Choroid plexus epithelial cell (primary cell): Measurements from ENCODE around the gene ENTR1.
"Not testable (repeated sequence)": the region's sequence is repeated elsewhere in the genome, so short reads cannot be mapped to it uniquely, and the experiment has no call there.

Source experiments
- DNase-seq: peaks from one replicate; pipeline ENCODE4 v3.0.0-alpha.2; 2010; ENCODE audit warnings: low read depth
- H3K4me3 ChIP-seq: 2 replicates; pipeline ENCODE4 v1.5.1; 2011; ENCODE audit warnings: low read depth, mild to moderate bottlenecking, control low read depth, low read length, moderate library complexity
- TF ChIP-seq, protein P1 (sequence below): conservative IDR thresholded peaks from 2 replicates; pipeline ENCODE4 v1.5.1; 2011; ENCODE audit warnings: low read depth, mild to moderate bottlenecking, control low read depth, inconsistent platforms, low read length, moderate library complexity

Gene ENTR1

DNA sequence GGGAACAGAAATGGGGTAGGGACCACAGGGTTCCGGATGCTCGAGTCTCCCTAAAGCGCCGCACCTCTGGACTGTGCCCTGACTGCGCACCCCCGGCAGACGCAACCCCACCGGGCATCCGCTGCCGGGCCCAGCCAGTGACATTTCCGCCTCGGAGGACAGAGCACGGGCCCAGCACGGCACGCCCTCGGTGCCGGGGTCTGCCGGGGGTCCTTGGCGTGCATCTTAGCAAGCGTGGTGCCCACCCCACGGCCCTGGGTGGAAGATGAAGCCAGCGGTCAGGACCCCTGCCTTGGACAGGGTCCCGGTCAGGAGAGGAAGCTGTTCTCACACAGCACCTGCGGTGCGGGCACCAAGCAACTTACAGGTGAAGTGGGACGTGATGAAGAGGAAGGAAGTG lies 22.2 kb upstream of the ENTR1 start:
- no peak overlapping the region for H3K4me3 ChIP-seq
- TF ChIP-seq, protein P1, sequence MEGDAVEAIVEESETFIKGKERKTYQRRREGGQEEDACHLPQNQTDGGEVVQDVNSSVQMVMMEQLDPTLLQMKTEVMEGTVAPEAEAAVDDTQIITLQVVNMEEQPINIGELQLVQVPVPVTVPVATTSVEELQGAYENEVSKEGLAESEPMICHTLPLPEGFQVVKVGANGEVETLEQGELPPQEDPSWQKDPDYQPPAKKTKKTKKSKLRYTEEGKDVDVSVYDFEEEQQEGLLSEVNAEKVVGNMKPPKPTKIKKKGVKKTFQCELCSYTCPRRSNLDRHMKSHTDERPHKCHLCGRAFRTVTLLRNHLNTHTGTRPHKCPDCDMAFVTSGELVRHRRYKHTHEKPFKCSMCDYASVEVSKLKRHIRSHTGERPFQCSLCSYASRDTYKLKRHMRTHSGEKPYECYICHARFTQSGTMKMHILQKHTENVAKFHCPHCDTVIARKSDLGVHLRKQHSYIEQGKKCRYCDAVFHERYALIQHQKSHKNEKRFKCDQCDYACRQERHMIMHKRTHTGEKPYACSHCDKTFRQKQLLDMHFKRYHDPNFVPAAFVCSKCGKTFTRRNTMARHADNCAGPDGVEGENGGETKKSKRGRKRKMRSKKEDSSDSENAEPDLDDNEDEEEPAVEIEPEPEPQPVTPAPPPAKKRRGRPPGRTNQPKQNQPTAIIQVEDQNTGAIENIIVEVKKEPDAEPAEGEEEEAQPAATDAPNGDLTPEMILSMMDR = no peak
- no peak for DNase-seq

DNA sequence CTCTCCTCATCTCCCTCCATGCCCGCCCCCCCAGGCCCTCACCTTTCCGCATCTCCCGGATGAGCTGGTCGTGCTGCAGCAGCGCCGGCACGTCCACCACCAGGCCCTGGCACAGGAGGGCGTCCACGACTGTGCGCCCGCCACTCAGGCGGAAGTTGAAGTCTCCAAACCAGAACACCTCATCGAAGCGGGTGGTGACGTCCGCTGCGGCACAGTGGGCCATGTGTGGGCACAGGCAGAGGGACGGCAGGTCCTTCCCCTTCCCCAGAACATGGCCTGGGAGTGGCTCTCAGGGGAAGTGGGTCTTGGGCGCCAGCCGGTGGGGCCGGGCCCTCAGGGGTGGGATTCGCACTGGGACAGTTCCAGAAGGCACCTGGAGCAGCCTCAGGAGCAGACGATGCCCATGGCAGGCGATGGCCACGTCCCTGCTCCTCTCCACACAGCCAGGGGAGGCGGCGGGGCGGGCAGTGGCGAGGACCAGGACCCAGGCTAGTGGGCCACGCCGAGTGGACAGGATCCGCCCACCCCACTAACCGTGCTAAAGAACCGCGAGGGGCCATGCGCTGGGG lies 21.5 kb upstream of the ENTR1 start:
- DNase-seq = no peak
- TF ChIP-seq, protein P1 = no peak
- H3K4me3 ChIP-seq = no peak overlapping the region

GRCh38 chr9:136430588-136431234 lies 20.3 kb upstream of the ENTR1 start:
- TF ChIP-seq, protein P1 = no peak
- no peak overlapping the region for H3K4me3 ChIP-seq
- DNase-seq = no peak

DNA sequence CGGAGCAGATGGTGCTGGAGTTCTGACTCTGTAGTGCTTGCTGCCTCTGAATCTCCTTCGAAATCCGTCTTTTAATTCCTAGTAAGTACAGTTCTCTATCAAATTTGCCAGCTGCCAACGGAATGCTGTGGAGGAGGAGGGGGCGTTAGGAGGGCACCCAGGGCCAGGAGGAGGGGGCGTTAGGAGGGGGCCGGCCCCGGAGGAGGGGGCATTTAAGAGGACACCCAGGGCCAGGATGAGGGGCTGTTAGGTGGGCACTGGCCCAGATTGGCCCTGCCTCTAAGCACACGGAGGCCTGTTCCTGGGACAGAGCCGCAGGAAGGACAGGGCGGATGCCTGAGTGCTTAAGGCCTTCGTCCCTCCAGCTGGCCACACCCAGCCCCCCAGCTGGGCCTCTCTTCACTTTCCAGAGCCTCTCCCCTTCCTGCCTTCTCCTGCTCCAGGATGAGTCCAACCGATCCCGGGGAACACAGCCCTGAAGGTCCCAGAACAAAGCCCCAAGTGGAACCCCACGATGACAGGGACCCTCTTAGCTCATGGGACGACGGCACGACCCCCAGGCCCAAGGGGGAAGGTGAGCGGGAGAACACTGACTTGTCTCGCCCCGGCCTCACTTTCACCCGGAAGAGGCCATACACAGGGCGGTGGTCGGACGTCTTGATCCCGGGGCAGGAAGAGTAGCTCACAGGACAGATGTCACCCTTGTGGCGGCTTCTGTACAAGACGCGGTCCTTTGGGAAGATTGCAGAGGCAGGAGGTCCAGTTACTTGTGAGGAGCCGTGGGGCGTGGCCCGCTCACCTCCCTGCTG lies 19.5 kb upstream of the ENTR1 start:
- TF ChIP-seq, protein P1 = no peak
- DNase-seq = no peak
- no peak overlapping the region for H3K4me3 ChIP-seq

- TF ChIP-seq, protein P1 = no peak
- no peak overlapping the region for H3K4me3 ChIP-seq
- DNase-seq = no peak
Measured at GRCh38 chr9:136429075-136429628, 18.7 kb upstream of the ENTR1 start.

GRCh38 chr9:136426787-136427186 lies 16.4 kb upstream of the ENTR1 start:
- H3K4me3 ChIP-seq = no peak overlapping the region
- TF ChIP-seq, protein P1 = no peak
- DNase-seq = no peak

DNA sequence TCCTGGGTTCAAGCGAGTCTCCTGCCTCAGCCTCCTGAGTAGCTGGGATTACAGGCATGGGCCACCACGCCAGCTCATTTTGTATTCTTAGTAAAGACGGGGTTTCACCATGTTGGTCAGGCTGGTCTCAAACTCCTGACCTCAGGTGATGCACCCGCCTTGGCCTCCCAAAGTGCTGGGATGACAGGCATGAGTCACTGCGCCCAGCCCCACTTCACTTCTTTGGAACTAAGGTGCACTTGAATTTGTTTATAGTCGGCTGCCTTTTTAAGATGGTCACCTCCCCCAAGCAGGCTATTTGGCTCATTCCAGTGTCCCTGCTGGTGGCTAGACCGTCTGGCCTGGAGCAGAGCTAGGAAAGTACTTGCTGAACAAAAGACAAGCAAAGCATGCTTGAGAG lies 15.0 kb upstream of the ENTR1 start:
- H3K4me3 ChIP-seq, DNase-seq: not testable (repeated sequence)
